Measurements from ENCODE around the gene BEST4. TPM values are rescaled to one million over a fixed set of nuclear protein-coding genes. Genes with fewer than 3 reads are reported as not detected.
"Not testable (repeated sequence)": the region's sequence is repeated elsewhere in the genome, so short reads cannot be mapped to it uniquely, and the experiment has no call there.

BEST4 gene
- total RNA-seq, 8 experiments from 2014 or later: 0.13 to 0.95 (median 0.27) TPM; not detected in 1

DNA sequence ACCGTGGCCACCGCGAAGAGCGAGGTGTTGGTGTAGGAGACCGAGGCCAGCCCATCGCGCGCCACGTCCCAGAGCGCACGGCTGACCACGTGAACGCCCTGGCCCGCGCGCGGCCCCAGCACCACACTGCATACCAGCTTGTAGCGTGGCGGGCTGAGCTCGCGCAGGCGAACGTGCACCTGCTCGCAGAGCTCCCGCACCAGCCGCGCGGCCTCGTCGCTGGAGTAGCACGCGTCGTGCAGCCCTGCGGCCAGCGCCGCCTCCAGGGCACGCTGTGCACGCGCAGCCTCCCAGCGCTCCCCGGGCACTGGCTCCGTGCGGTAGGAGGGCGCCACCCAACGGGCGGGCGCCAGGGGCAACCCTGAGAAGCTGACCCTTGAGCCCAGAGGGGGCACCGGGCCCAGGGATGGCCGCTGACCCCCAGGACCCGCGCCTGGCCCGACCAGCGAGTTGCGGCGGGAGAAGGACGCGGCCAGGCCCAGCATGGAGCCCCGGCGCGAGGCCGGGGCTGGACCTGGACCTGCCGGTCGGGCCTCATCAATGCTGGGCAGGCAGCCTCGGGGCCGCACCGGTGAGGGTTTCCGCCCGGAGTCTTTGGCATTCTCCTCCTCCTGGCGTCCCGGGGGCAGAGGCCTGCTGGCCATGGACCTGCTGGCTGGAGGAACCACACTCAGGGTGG, 18.2 kb upstream of the BEST4 start:
- in situ Hi-C loops (cut with MboI; ENCODE audit: low pct_unique_long_range_greater_than_20kb in 2 of 9, low sequenced_read_pairs in 9 of 9, unreplicated experiment in 9 of 9): no loop called here
- Histone ChIP-seq H3K27ac (peak overlapping the region in 1 of 2 donors; percentile 95), H3K4me1 (replicated peaks in 1 of 2) (peaks cover 46 to 50% of the 10 kb centered on the region in 2 donors), H3K4me3 (no peak overlapping the region)
- no peak for ATAC-seq (replicated peaks in 6 of 8)
- 95 to 100% (median 100%) methylated on average over 1 to 36 of the region's 70 CpGs; no CpG with 5 or more reads in 6 of the 10 experiments for WGBS, 10 experiments

DNA sequence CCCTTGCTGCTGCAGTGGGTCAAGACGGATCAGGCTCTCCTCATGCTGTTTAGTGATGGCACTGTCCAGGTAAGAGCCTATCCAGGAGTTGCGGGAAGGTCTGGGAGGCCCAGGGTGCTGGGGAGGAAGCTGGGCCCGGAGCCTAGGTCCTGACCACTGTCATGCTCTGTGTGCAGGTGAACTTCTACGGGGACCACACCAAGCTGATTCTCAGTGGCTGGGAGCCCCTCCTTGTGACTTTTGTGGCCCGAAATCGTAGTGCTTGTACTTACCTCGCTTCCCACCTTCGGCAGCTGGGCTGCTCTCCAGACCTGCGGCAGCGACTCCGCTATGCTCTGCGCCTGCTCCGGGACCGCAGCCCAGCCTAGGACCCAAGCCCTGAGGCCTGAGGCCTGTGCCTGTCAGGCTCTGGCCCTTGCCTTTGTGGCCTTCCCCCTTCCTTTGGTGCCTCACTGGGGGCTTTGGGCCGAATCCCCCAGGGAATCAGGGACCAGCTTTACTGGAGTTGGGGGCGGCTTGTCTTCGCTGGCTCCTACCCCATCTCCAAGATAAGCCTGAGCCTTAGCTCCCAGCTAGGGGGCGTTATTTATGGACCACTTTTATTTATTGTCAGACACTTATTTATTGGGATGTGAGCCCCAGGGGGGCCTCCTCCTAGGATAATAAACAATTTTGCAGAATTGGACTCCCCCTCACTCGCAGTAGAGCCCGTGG, 17.5 kb upstream of the BEST4 start:
- 67 to 100% (median 92%) methylated on average over 1 to 11 of the region's 20 CpGs; no CpG with 5 or more reads in 3 of the 10 experiments for WGBS, 10 experiments
- Histone ChIP-seq H3K27ac (no peak overlapping the region), H3K4me3 (no peak overlapping the region), H3K4me1 (replicated peaks in 1 of 2) (peaks cover 46 to 50% of the 10 kb centered on the region in 2 donors)
- in situ Hi-C loops (cut with MboI; ENCODE audit: low pct_unique_long_range_greater_than_20kb in 2 of 9, low sequenced_read_pairs in 9 of 9, unreplicated experiment in 9 of 9): no loop called here
- no peak for ATAC-seq (replicated peaks in 6 of 8)

DNA sequence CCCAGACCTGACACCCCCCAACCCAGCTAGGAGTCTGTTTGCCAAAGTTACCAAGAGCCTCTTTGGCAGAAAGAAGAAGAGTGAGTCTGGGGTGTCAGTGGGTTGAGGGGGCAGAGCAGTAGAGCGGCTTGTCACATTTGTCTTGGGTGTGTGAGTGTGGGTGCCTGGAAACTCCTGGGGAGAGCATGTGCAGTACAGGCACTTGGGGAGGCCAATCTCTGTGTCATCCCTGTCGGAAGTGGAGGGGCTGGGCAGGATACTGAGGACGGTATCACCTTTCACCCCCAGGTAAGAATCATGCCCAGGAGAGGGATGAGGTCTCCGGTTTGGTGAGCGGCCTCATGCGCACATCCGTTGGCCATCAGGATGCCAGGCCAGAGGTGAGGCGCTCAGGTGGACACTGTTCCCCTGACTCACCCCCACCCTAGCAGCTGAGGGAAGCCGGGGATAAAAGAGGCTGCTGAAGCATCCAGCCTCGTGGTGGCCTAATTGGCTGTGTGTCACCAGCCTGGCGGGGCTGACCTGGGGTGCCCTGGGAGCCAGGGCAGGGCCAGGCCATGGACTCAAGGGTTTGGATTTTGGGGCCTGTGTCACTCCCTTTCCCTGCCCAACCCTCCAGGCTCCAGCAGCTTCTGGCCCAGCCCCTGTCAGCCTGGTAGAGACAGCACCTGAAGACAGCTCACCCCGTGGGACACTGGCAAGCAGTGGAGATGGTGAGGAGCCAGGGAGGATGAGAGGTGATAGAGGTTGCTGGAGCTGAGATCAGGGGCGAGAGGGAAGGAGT, 15.5 kb upstream of the BEST4 start:
- Histone ChIP-seq H3K4me1 (replicated peaks in 1 of 2) (peaks cover 39 to 43% of the 10 kb centered on the region in 2 donors), H3K27ac (peak overlapping the region in 1 of 2 donors; percentile 91), H3K4me3 (no peak overlapping the region)
- no peak for ATAC-seq (replicated peaks in 6 of 8)
- in situ Hi-C loops (cut with MboI; ENCODE audit: low pct_unique_long_range_greater_than_20kb in 2 of 9, low sequenced_read_pairs in 9 of 9, unreplicated experiment in 9 of 9): no loop called here
- WGBS, 10 experiments: 88 to 100% (median 100%) methylated on average over 5 to 6 of the region's 13 CpGs; no CpG with 5 or more reads in 7 of the 10 experiments

DNA sequence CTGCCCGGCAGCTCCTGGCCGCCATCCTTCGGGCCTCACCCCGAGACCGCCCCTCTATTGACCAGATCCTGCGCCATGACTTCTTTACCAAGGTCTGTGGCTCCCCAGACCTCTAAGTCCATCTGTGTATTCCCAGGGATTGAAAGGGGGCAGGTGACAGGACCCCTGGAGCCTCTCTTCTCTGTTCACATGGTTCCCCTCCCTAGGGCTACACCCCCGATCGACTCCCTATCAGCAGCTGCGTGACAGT, 15.0 kb upstream of the BEST4 start:
- H3K4me3 ChIP-seq: no peak overlapping the region
- in situ Hi-C loops (cut with MboI; ENCODE audit: low pct_unique_long_range_greater_than_20kb in 2 of 9, low sequenced_read_pairs in 9 of 9, unreplicated experiment in 9 of 9): no loop called here
- peak overlapping the region; percentile 91 to 92 for H3K27ac ChIP-seq
- H3K4me1 ChIP-seq (replicated peaks in 1 of 2): peaks cover 35 to 38% of the 10 kb centered on the region in 2 donors
- WGBS, 10 experiments: 78 to 100% (median 100%) methylated on average over 1 to 3 of the region's 9 CpGs; no CpG with 5 or more reads in 5 of the 10 experiments
- ATAC-seq (replicated peaks in 6 of 8): no peak

DNA sequence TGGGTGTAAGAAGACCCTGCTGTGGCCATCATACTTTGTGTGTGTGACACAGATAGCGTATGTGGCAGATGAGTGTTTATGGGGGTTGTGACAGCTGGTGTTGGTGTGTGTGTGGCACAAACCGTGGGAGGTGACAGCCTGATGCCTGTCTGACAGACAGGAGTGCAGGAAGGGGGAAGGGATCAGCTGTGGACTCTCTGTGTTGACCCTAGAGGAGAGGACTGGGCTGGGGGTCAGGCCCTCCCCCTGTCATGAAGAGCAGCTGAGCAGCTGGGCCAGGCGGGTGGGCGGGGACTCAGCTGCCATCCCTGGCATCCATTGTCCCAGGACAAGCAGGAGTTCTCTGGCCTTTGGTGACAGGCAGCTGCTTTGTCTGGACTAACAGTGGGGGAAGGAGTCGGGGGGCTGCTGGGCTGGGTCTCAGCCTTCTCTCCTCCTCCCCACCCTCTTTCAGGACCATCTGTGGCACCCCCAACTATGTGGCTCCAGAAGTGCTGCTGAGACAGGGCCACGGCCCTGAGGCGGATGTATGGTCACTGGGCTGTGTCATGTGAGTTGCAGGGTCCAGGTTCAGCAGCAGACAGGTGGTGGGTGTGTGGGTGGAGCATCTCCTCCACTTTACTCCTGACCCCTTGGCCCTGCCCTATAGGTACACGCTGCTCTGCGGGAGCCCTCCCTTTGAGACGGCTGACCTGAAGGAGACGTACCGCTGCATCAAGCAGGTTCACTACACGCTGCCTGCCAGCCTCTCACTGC, 14.5 kb upstream of the BEST4 start:
- Histone ChIP-seq H3K4me3 (peak overlapping the region; percentile 53 to 77 (median 63)), H3K4me1 (replicated peaks in 1 of 2) (peaks cover 30 to 33% of the 10 kb centered on the region in 2 donors), H3K27ac (peak overlapping the region; percentile 91 to 92)
- WGBS, 10 experiments: 0 to 81% (median 27%) methylated on average over 1 to 6 of the region's 13 CpGs; no CpG with 5 or more reads in 2 of the 10 experiments
- in situ Hi-C loops (cut with MboI; ENCODE audit: low pct_unique_long_range_greater_than_20kb in 2 of 9, low sequenced_read_pairs in 9 of 9, unreplicated experiment in 9 of 9): no loop called here
- peak in 4 of 8 experiments; percentile 0 to 9 (median 4) for ATAC-seq (replicated peaks in 6 of 8)

DNA sequence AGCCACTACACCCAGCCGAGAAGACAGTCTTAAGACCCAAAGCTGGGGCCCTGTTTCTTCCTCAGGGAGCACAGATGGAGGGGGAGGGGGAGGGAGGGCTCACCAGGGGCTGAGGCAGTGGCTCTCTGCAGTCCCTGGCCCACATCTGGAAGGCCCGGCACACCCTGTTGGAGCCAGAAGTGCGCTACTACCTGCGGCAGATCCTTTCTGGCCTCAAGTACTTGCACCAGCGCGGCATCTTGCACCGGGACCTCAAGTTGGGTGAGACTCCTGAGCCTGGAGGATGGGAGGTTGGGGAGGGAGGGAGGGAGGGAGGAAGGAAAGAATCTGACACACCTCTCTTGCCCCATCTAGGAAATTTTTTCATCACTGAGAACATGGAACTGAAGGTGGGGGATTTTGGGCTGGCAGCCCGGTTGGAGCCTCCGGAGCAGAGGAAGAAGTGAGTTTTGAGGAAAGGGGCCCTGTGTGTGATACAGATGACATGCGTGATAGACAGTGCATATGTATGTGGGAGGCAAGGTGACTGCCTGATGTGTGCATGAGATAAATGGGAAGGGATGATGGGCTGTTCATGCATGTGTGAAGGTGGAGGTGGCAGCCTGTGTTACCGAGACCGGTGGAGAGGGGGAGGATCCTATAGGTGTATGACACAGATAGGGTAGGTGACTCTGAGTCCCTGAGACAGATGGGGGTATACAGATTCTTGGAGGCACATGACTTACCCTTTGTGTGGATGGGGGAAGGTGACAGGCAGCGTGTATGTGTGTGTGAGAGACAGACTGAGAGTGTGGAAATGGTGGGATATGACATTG, 13.7 kb upstream of the BEST4 start:
- peak overlapping the region; percentile 53 to 77 (median 63) for H3K4me3 ChIP-seq
- ATAC-seq (replicated peaks in 6 of 8): peak in 4 of 8 experiments; percentile 0 to 2 (median 0)
- 15 to 70% (median 60%) methylated on average over 1 to 6 of the region's 13 CpGs; no CpG with 5 or more reads in 3 of the 10 experiments for WGBS, 10 experiments
- H3K4me1 ChIP-seq (replicated peaks in 1 of 2): peaks cover 22 to 25% of the 10 kb centered on the region in 2 donors
- in situ Hi-C loops (cut with MboI; ENCODE audit: low pct_unique_long_range_greater_than_20kb in 2 of 9, low sequenced_read_pairs in 9 of 9, unreplicated experiment in 9 of 9): no loop called here
- peak overlapping the region; percentile 91 to 92 for H3K27ac ChIP-seq

DNA sequence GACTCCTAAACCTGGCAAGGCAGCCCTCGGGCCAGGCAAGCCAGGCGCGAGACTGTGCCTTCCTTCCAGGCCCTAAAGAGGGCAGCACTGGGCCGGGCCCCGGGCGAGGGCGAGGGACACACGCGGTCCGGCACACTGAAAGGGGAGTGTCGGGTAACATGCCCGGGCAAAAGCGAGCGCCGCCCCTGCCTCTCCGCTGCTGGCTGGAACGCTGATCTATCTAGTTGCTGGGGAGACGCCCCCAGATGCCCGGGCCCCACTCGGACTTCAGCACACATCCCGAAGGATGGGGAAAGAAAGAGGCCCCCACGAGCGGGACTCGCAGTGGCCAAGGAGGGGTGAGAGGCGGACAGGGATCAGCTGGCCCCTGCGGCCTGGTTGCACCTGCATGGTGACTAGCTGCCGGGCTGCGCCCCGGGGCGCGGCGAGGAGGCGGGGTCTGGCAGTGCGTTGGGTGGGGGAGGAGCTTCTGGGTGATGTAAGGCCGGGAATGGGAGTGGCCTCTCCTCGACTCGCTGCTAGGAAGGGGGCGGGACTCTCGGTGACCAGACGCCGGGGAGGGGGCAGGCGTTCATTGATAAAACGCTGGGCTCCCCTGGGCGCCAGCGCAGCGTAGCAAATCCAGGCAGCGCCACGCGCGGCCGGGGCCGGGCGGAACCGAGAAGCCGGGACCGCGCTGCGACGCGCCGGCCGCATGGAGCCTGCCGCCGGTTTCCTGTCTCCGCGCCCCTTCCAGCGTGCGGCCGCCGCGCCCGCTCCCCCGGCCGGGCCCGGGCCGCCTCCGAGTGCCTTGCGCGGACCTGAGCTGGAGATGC, 12.0 kb upstream of the BEST4 start, which contains the start of gene PLK3:
TSS of gene PLK3 (plus strand) at position 608 of the 815 bp plus-strand sequence. CDS start at position 695, 87 bp downstream.
- peak; percentile 69 to 87 (median 83) for ATAC-seq (replicated peaks in 6 of 8)
- H3K4me1 ChIP-seq (replicated peaks in 1 of 2): peaks cover 22% of the 10 kb centered on the region in 2 donors
- in situ Hi-C loops (cut with MboI; ENCODE audit: low pct_unique_long_range_greater_than_20kb in 2 of 9, low sequenced_read_pairs in 9 of 9, unreplicated experiment in 9 of 9): no loop called here
- peak within 1 kb of the TSS; percentile 91 to 92 for H3K27ac ChIP-seq
- peak within 1 kb of the TSS; percentile 53 to 77 (median 63) for H3K4me3 ChIP-seq
- WGBS, 10 experiments: 0 to 33% (median 0%) methylated on average over 1 to 22 of the region's 79 CpGs; no CpG with 5 or more reads in 2 of the 10 experiments

DNA sequence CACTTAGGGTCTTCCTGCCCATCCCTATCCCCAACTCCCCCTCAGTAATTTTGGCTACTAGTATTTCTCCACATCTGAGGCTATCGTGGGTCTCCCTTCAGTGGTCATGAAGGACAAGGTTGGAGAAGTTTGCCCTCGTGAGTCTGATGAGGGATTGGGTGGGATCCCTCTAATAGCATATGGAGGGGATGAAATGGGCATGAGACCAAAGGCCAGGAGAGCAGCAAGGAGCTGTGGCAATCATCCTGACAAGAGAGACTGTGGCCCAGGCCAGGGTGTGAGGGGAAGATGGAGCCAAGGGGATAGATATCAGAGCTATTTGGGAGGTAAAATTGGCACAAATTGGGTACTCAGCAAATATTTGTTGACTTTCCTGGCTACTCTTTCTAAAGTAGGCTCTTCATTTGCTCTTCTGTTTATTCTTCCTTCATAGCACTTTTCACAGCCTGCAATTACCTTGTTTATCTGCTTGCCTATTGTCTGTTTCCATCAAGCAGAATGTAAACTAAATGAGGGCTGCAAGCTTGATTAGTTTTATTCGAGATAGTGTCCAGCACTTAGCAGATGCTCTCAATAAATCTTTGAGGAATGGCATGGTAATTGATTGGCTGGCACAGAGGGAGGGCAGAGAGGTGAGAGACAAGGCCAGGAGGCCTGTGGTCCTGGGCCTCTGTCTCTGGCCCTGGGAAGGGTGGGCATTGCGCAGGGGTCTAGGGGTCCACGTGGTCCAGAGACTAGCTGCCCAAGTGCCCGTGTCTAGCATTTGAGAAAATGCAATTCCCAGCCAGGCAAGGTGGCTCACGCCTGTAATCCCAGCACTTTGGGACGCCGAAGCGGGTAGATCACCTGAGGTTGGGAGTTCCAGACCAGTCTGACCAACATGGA, 10.8 kb upstream of the BEST4 start:
- peaks cover 22% of the 10 kb centered on the region in 2 donors for H3K4me1 ChIP-seq (replicated peaks in 1 of 2)
- in situ Hi-C loops (cut with MboI; ENCODE audit: low pct_unique_long_range_greater_than_20kb in 2 of 9, low sequenced_read_pairs in 9 of 9, unreplicated experiment in 9 of 9): no loop called here
- H3K4me3 ChIP-seq: no peak overlapping the region
- no peak for ATAC-seq (replicated peaks in 6 of 8)
- peak overlapping the region; percentile 91 to 92 for H3K27ac ChIP-seq
- 50 to 90% (median 86%) methylated on average over 1 to 9 of the region's 10 CpGs; no CpG with 5 or more reads in 2 of the 10 experiments for WGBS, 10 experiments

DNA sequence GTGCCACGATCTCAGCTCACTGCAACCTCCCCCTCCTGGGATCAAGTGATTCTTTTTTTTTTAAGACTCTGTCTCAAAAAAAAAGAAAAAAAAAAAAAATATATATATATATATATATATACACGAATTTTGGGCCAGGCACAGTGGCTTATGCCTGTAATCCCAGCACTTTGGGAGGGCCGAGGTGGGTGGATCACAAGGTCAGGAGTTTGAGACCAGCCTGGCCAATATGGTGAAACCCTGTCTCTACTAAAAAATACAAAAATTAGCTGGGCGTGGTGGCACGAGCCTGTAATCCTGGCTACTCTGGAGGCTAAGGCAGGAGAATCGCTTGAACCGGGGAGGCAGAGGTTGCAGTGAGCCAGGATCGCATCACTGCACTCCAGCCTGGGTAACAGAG, 9.9 kb upstream of the BEST4 start:
- ATAC-seq (replicated peaks in 6 of 8); H3K27ac ChIP-seq; H3K4me3 ChIP-seq; in situ Hi-C loops (cut with MboI; ENCODE audit: low pct_unique_long_range_greater_than_20kb in 2 of 9, low sequenced_read_pairs in 9 of 9, unreplicated experiment in 9 of 9): not testable (repeated sequence)
- WGBS, 10 experiments: 29 to 100% (median 94%) methylated on average over 1 to 7 of the region's 8 CpGs; no CpG with 5 or more reads in 2 of the 10 experiments
- H3K4me1 ChIP-seq (replicated peaks in 1 of 2): peaks cover 18 to 19% of the 10 kb centered on the region in 2 donors

DNA sequence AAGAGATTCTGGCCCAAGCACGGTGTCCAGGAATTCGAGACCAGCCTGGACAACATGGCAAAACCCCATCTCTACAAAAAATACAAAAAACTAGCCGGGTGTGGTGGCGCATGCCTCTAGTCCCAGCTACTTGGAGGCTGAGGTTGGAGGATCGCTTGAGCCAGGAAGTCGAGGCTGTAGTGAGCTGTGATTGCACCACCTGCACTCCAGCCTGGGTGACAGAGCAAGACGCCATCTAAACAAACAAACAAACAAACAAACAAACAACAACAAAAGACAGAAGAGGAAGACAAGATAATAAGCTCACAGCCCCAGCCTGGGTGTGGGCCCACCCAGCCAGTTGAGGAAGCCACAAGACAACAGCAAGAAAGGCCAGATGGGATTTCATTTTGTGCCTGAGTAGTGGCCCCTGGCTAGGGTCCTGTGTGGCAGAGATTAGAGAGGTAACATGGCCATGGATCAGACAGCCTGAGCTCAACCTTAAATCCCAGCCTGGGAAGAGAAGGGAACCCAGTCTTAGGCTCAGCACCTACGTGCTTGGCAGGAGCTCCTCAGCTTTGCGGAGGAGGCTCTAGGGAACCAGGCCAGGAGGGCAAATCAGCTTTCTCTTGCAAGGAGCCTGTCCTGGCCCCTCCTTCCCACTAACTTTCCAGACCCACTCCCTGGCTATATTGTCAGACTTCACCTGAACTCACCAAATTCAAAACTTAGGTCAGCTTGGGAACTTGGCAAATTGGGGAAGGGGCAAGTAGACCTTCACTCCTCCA, 4.9 kb upstream of the BEST4 start:
- peaks cover 0 to 6% of the 10 kb centered on the region in 2 donors for H3K4me1 ChIP-seq (replicated peaks in 1 of 2)
- WGBS, 10 experiments: 62 to 100% (median 89%) methylated on average over 1 to 9 of the region's 9 CpGs; no CpG with 5 or more reads in 3 of the 10 experiments
- no peak overlapping the region for H3K4me3 ChIP-seq
- ATAC-seq (replicated peaks in 6 of 8): peak in 1 of 8 experiments; percentile 2
- no peak overlapping the region for H3K27ac ChIP-seq
- in situ Hi-C loops (cut with MboI; ENCODE audit: low pct_unique_long_range_greater_than_20kb in 2 of 9, low sequenced_read_pairs in 9 of 9, unreplicated experiment in 9 of 9): no loop called here
